SK-N-SH (cell line): ENCODE measurements around the gene ERC2. TPM values are rescaled to one million over a fixed set of nuclear protein-coding genes. Genes with fewer than 3 reads are reported as not detected.

Experiments
- CTCF ChIA-PET: fragments of 300-600, 350-600 bp; formaldehyde crosslinking; extraction: SDS; loops from one replicate; lab custom pipeline; 2021; lab: Yijun Ruan, JAX
- POLR2A ChIA-PET: fragments of 350-600 bp; sonication (Branson Sonifier 250); formaldehyde crosslinking; extraction: SDS; loops from one replicate; lab custom pipeline; 2020; ENCODE audit warnings: antibody characterized with exemption, inconsistent platforms; lab: Yijun Ruan, JAX
- DNase-seq: peaks from one replicate; pipeline ENCODE4 v3.0.0; 2012
- H2AFZ ChIP-seq: fragments of 200-600 bp; sonication (generic); 2 replicates; pipeline ENCODE4 v1.8.1; 2016; ENCODE audit warnings: antibody characterized with exemption, mild to moderate bottlenecking, low read depth
- H3F3A ChIP-seq: fragments of 200-600 bp; sonication (generic); replicated peaks from 2 replicates; pipeline ENCODE3; 2016; ENCODE audit warnings: antibody characterized with exemption, mild to moderate bottlenecking; ENCODE audit not compliant: insufficient read depth
- H3K27ac ChIP-seq, 2 experiments: fragments of 200-500 bp in 1 of 2; fragments of 200-600 bp in 1 of 2; sonication (Bioruptor generic) in 1 of 2; sonication (generic), shearing (Covaris generic) in 1 of 2; 2 replicates each; pipeline versions ENCODE4 v1.5.1 to v1.6.1; 2014 to 2016; ENCODE audit warnings: low read depth in 2 of 2, inconsistent platforms in 1 of 2, low read length in 1 of 2, mild to moderate bottlenecking in 1 of 2, mixed read lengths in 1 of 2
- H3K27me3 ChIP-seq: fragments of 200-600 bp; sonication (generic), shearing (Covaris generic); 2 replicates; pipeline ENCODE4 v1.6.1; 2016; ENCODE audit warnings: mixed run types; ENCODE audit not compliant: insufficient read depth
- H3K36me3 ChIP-seq, 2 experiments: fragments of 200-500 bp in 1 of 2; fragments of 200-600 bp in 1 of 2; sonication (Bioruptor generic) in 1 of 2; sonication (generic) in 1 of 2; replicated peaks in 1 of 2; 2 replicates each; pipeline versions ENCODE3 to v1.5.1; 2014 to 2016; ENCODE audit warnings: low read length in 1 of 2, mild to moderate bottlenecking in 1 of 2; ENCODE audit not compliant: insufficient read depth in 2 of 2, control insufficient read depth in 1 of 2
- H3K4me1 ChIP-seq, 2 experiments: fragments of 200-500 bp in 1 of 2; fragments of 200-600 bp in 1 of 2; sonication (Bioruptor generic) in 1 of 2; sonication (generic), shearing (Covaris generic) in 1 of 2; 2 replicates each; pipeline versions ENCODE4 v1.5.1 to v1.6.1; 2014 to 2016; ENCODE audit warnings: low read depth in 1 of 2, low read length in 1 of 2, mixed run types in 1 of 2; ENCODE audit not compliant: insufficient read depth in 2 of 2, control insufficient read depth in 1 of 2
- H3K4me2 ChIP-seq: fragments of 200-600 bp; sonication (generic), shearing (Covaris generic); 2 replicates; pipeline ENCODE4 v1.6.1; 2017; ENCODE audit warnings: mixed run types
- H3K4me3 ChIP-seq, 2 experiments: fragments of 200-500 bp in 1 of 2; fragments of 200-600 bp in 1 of 2; sonication (Bioruptor generic) in 1 of 2; sonication (generic), shearing (Covaris generic) in 1 of 2; 2 replicates each; pipeline versions ENCODE4 v1.5.1 to v1.8.1; 2014 to 2016; ENCODE audit warnings: low read depth in 2 of 2, inconsistent platforms in 1 of 2, low read length in 1 of 2, mild to moderate bottlenecking in 1 of 2, mixed read lengths in 1 of 2, moderate library complexity in 1 of 2
- H3K79me2 ChIP-seq: fragments of 200-600 bp; sonication (generic); 2 replicates; pipeline ENCODE4 v1.8.1; 2017; ENCODE audit warnings: mild to moderate bottlenecking; ENCODE audit not compliant: insufficient read depth
- H3K9ac ChIP-seq: fragments of 200-600 bp; sonication (generic); 2 replicates; pipeline ENCODE4 v1.6.1; 2017; ENCODE audit warnings: mixed run types
- H3K9me2 ChIP-seq: fragments of 200-600 bp; sonication (generic); 2 replicates; pipeline ENCODE4 v1.6.1; 2017; ENCODE audit warnings: mixed run types
- H3K9me3 ChIP-seq: fragments of 200-600 bp; sonication (generic); 2 replicates; pipeline ENCODE4 v1.6.1; 2017; ENCODE audit warnings: mixed run types, mild to moderate bottlenecking, moderate library complexity
- H4K20me1 ChIP-seq: fragments of 200-600 bp; sonication (generic); 2 replicates; pipeline ENCODE4 v1.6.1; 2017; ENCODE audit warnings: mild to moderate bottlenecking, mixed run types; ENCODE audit not compliant: insufficient read depth
- ELF1 ChIP-seq: IDR thresholded peaks from 2 replicates; pipeline ENCODE4 v1.4.0; 2012
- EZH2phosphoT487 ChIP-seq: fragments of 200-600 bp; sonication (generic); IDR thresholded peaks from 2 replicates; pipeline ENCODE4 v1.6.1; 2017; ENCODE audit warnings: low read depth, mixed run types, mild to moderate bottlenecking, antibody characterized with exemption, moderate library complexity, borderline replicate concordance
- GABPA ChIP-seq: IDR thresholded peaks from 2 replicates; pipeline ENCODE4 v1.4.0; 2012; ENCODE audit warnings: low read depth, mild to moderate bottlenecking
- MEF2A ChIP-seq: IDR thresholded peaks from 2 replicates; pipeline ENCODE4 v1.4.0; 2012; ENCODE audit warnings: low read depth, borderline replicate concordance
- MXI1 ChIP-seq: IDR thresholded peaks from 2 replicates; pipeline ENCODE4 v1.6.1; 2012; ENCODE audit warnings: mild to moderate bottlenecking, low read depth, low read length, improper control_type of control experiment
- NFIC ChIP-seq: IDR thresholded peaks from 2 replicates; pipeline ENCODE4 v1.4.0; 2012; ENCODE audit warnings: borderline replicate concordance
- NRF1 ChIP-seq: IDR thresholded peaks from 2 replicates; pipeline ENCODE4 v1.6.1; 2012; ENCODE audit warnings: low read depth, mild to moderate bottlenecking, low read length
- RAD21 ChIP-seq: IDR thresholded peaks from 2 replicates; pipeline ENCODE4 v1.6.1; 2012; ENCODE audit warnings: mild to moderate bottlenecking, low read length
- RCOR1 ChIP-seq: fragments of 150-350 bp; IDR thresholded peaks from 2 replicates; pipeline ENCODE4 v1.6.1; 2017; ENCODE audit warnings: antibody characterized with exemption, low read length
- RFX5 ChIP-seq: IDR thresholded peaks from 2 replicates; pipeline ENCODE4 v1.6.1; 2012; ENCODE audit warnings: mild to moderate bottlenecking, improper control_type of control experiment, low read length
- SMC3 ChIP-seq: IDR thresholded peaks from 2 replicates; pipeline ENCODE4 v1.6.1; 2012; ENCODE audit warnings: low read depth, low read length, improper control_type of control experiment
- TAF1 ChIP-seq: IDR thresholded peaks from 2 replicates; pipeline ENCODE4 v1.6.1; 2012; ENCODE audit warnings: low read depth, mild to moderate bottlenecking, low read length, moderate library complexity, borderline replicate concordance
- TCF12 ChIP-seq: IDR thresholded peaks from 2 replicates; pipeline ENCODE4 v1.4.0; 2012
- TEAD4 ChIP-seq: IDR thresholded peaks from 2 replicates; pipeline ENCODE4 v1.4.0; 2012; ENCODE audit warnings: mild to moderate bottlenecking, borderline replicate concordance; ENCODE audit not compliant: insufficient read depth
- USF1 ChIP-seq: IDR thresholded peaks from 2 replicates; pipeline ENCODE4 v1.4.0; 2012; ENCODE audit warnings: low read depth, borderline replicate concordance
- WGBS: methylation state at CpG from one replicate; pipeline ENCODE4 v1.1.6; 2017; ENCODE audit warnings: low lambda C conversion rate; 5-methylcytosine and 5-hydroxymethylcytosine counted together
- polyA plus RNA-seq, 3 experiments: library from polyadenylated mRNA; depleted of rRNA; stranded (reverse); fragments of >200 nt; gene quantifications; 2 replicates each; pipeline ENCODE4 v1.2.3, GENCODE V29; 2012

Gene ERC2
- polyA plus RNA-seq, 1 of the 3 experiments (the other 2 are of a cell fraction) = 1.6 TPM

GRCh38 chr3:55597641-55598040 lies 870.6 kb downstream of the ERC2 start:
- no peaks in the 10 kb centered on the region for H3K9me3 ChIP-seq
- H3K9ac ChIP-seq = no peak overlapping the region
- no peaks in the 10 kb centered on the region for H3F3A ChIP-seq
- no peak overlapping the region for H3K4me3 ChIP-seq
- 76% methylated on average over 4 of the region's 4 CpGs for whole genome bisulfite sequencing
- DNase-seq = no peak
- POLR2A ChIA-PET = no interaction called here
- no peaks in the 10 kb centered on the region for H3K36me3 ChIP-seq
- H4K20me1 ChIP-seq = no peaks in the 10 kb centered on the region
- no peaks in the 10 kb centered on the region for H3K9me2 ChIP-seq
- H3K79me2 ChIP-seq = no peaks in the 10 kb centered on the region
- no peak overlapping the region for H3K27ac ChIP-seq
- no peak overlapping the region for H3K4me2 ChIP-seq
- no peaks in the 10 kb centered on the region; a peak in 1 of 4 replicates for H3K4me1 ChIP-seq
- TF ChIP-seq TCF12 (no peak), GABPA (no peak), USF1 (no peak), RCOR1 (no peak)
- CTCF ChIA-PET = no interaction called here
- H2AFZ ChIP-seq = no peak overlapping the region
- no peaks in the 10 kb centered on the region for H3K27me3 ChIP-seq

GRCh38 chr3:55596212-55596611 lies 872.1 kb downstream of the ERC2 start:
- no peaks in the 10 kb centered on the region for H3K27me3 ChIP-seq
- H3K4me3 ChIP-seq = no peak overlapping the region
- H2AFZ ChIP-seq = no peak overlapping the region
- no peaks in the 10 kb centered on the region for H4K20me1 ChIP-seq
- POLR2A ChIA-PET = no interaction called here
- CTCF ChIA-PET = no interaction called here
- no peak overlapping the region for H3K27ac ChIP-seq
- TF ChIP-seq EZH2phosphoT487 = no peak
- TF ChIP-seq SMC3 = no peak
- no peak for TF ChIP-seq MEF2A
- TF ChIP-seq, all 33 proteins: peak for 0
- Histone ChIP-seq H3K9me2 (no peaks in the 10 kb centered on the region), H3K9ac (no peak overlapping the region), H3K9me3 (no peaks in the 10 kb centered on the region), H3K4me1 (no peaks in the 10 kb centered on the region; a peak in 1 of 4 replicates), H3K36me3 (no peaks in the 10 kb centered on the region), H3F3A (no peaks in the 10 kb centered on the region), H3K4me2 (no peak overlapping the region), H3K79me2 (no peaks in the 10 kb centered on the region)
- 41% methylated on average over 2 of the region's 2 CpGs for WGBS
- DNase-seq = no peak

- Histone ChIP-seq H4K20me1 (no peaks in the 10 kb centered on the region), H3K79me2 (no peaks in the 10 kb centered on the region), H3F3A (no peaks in the 10 kb centered on the region), H3K9me3 (no peaks in the 10 kb centered on the region), H3K9ac (no peak overlapping the region), H3K27ac (no peak overlapping the region), H2AFZ (no peak overlapping the region)
- DNase-seq = no peak
- POLR2A ChIA-PET = no interaction called here
- TF ChIP-seq RFX5 (no peak), MXI1 (no peak), RAD21 (no peak), ELF1 (no peak), TEAD4 (no peak), NFIC (no peak), NRF1 (no peak), TAF1 (no peak)
- TF ChIP-seq, all 33 proteins: peak for 0
- CTCF ChIA-PET = no interaction called here
- WGBS = 61% methylated on average over 4 of the region's 4 CpGs
- no peaks in the 10 kb centered on the region for H3K36me3 ChIP-seq
- no peaks in the 10 kb centered on the region for H3K27me3 ChIP-seq
- H3K4me3 ChIP-seq = no peak overlapping the region
- no peaks in the 10 kb centered on the region for H3K9me2 ChIP-seq
- H3K4me1 ChIP-seq = no peaks in the 10 kb centered on the region
- H3K4me2 ChIP-seq = no peak overlapping the region
Observed at GRCh38 chr3:55595420-55595819, 872.8 kb downstream of the ERC2 start.
